Measurements from ENCODE around the gene MICU1. TPM values are rescaled to one million over a fixed set of nuclear protein-coding genes. Genes with fewer than 3 reads are reported as not detected.

The MICU1 gene
- total and polyA plus RNA-seq, 9 donors: 29.9 to 117 (median 44.5) TPM

GRCh38 chr10:72417971-72418370 lies 207.9 kb downstream of the MICU1 start:
- DNase-seq: no peak
- H3K4me3 ChIP-seq: no peak overlapping the region
- no peak overlapping the region for H3K27ac ChIP-seq
- 0 to 100% (median 37%) methylated on average over 1 of the region's 1 CpG for WGBS, 3 donors
- TF ChIP-seq, protein P1, sequence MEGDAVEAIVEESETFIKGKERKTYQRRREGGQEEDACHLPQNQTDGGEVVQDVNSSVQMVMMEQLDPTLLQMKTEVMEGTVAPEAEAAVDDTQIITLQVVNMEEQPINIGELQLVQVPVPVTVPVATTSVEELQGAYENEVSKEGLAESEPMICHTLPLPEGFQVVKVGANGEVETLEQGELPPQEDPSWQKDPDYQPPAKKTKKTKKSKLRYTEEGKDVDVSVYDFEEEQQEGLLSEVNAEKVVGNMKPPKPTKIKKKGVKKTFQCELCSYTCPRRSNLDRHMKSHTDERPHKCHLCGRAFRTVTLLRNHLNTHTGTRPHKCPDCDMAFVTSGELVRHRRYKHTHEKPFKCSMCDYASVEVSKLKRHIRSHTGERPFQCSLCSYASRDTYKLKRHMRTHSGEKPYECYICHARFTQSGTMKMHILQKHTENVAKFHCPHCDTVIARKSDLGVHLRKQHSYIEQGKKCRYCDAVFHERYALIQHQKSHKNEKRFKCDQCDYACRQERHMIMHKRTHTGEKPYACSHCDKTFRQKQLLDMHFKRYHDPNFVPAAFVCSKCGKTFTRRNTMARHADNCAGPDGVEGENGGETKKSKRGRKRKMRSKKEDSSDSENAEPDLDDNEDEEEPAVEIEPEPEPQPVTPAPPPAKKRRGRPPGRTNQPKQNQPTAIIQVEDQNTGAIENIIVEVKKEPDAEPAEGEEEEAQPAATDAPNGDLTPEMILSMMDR (IDR thresholded peaks at IDR 0.05): no peak
- TF ChIP-seq EP300 (IDR thresholded peaks at IDR 0.05): no peak
- TF ChIP-seq POLR2A (IDR thresholded peaks at IDR 0.05): no peak
- H3K9me3 ChIP-seq: no peaks in the 10 kb centered on the region
- intact Hi-C loops (cut with DNase I): no loop called here
- no peaks in the 10 kb centered on the region for H3K36me3 ChIP-seq
- no peaks in the 10 kb centered on the region for H3K4me1 ChIP-seq (ENCODE audit: insufficient read depth)
- no peaks in the 10 kb centered on the region for H3K27me3 ChIP-seq

- Histone ChIP-seq H3K36me3 (no peaks in the 10 kb centered on the region), H3K9me3 (no peaks in the 10 kb centered on the region), H3K27me3 (no peaks in the 10 kb centered on the region), H3K27ac (no peak overlapping the region), H3K4me3 (no peak overlapping the region), H3K4me1 (ENCODE audit: insufficient read depth) (no peaks in the 10 kb centered on the region)
- TF ChIP-seq, protein P1 (IDR thresholded peaks at IDR 0.05): no peak
- TF ChIP-seq EP300 (IDR thresholded peaks at IDR 0.05): no peak
- no peak for TF ChIP-seq POLR2A (IDR thresholded peaks at IDR 0.05)
- WGBS, 3 donors: 85 to 92% (median 92%) methylated on average over 4 of the region's 4 CpGs
- intact Hi-C loops (cut with DNase I): no loop called here
- no peak for DNase-seq
Measured at GRCh38 chr10:72416661-72417060, 209.2 kb downstream of the MICU1 start.

GRCh38 chr10:72414642-72415041 lies 211.2 kb downstream of the MICU1 start:
- Histone ChIP-seq H3K36me3 (no peaks in the 10 kb centered on the region), H3K27me3 (no peaks in the 10 kb centered on the region), H3K9me3 (no peaks in the 10 kb centered on the region), H3K4me1 (ENCODE audit: insufficient read depth) (no peaks in the 10 kb centered on the region), H3K27ac (no peak overlapping the region), H3K4me3 (no peak overlapping the region)
- intact Hi-C loops (cut with DNase I): no loop called here
- WGBS, 3 donors: 96 to 99% (median 96%) methylated on average over 3 of the region's 3 CpGs
- no peak for DNase-seq
- no peak for TF ChIP-seq EP300 (IDR thresholded peaks at IDR 0.05)
- TF ChIP-seq POLR2A (IDR thresholded peaks at IDR 0.05): no peak
- TF ChIP-seq, protein P1 (IDR thresholded peaks at IDR 0.05): no peak

GRCh38 chr10:72409167-72409566 lies 216.7 kb downstream of the MICU1 start:
- 83 to 95% (median 92%) methylated on average over 1 of the region's 1 CpG for WGBS, 3 donors
- Histone ChIP-seq H3K27me3 (no peaks in the 10 kb centered on the region), H3K27ac (no peak overlapping the region), H3K9me3 (no peaks in the 10 kb centered on the region), H3K4me3 (no peak overlapping the region), H3K4me1 (ENCODE audit: insufficient read depth) (no peaks in the 10 kb centered on the region), H3K36me3 (no peaks in the 10 kb centered on the region)
- DNase-seq: no peak
- intact Hi-C loops (cut with DNase I): no loop called here
- TF ChIP-seq, protein P1 (IDR thresholded peaks at IDR 0.05): no peak
- TF ChIP-seq EP300 (IDR thresholded peaks at IDR 0.05) (no peak), POLR2A (IDR thresholded peaks at IDR 0.05) (no peak)

All from ovary (tissue), 9 donors.